WERI-Rb-1 (cell line): Measurements from ENCODE around the gene ROR2.

Source experiments
- DNase-seq: peaks from one replicate; pipeline ENCODE4 v3.0.0-alpha.2; 2020
- H3K27ac ChIP-seq: fragments of 250-450 bp; sonication (Bioruptor Pico); 2 replicates; pipeline ENCODE4 v1.5.1; 2020; ENCODE audit warnings: mild to moderate bottlenecking, moderate library complexity
- H3K27me3 ChIP-seq: fragments of 250-450 bp; sonication (Bioruptor Pico); 2 replicates; pipeline ENCODE4 v1.5.1; 2021; ENCODE audit warnings: mild to moderate bottlenecking, low read depth, moderate library complexity; ENCODE audit not compliant: insufficient read depth, severe bottlenecking
- H3K36me3 ChIP-seq: fragments of 250-450 bp; sonication (Bioruptor Pico); 2 replicates; pipeline ENCODE4 v1.5.1; 2020; ENCODE audit warnings: mild to moderate bottlenecking, moderate library complexity
- H3K4me3 ChIP-seq: 2 replicates; pipeline ENCODE4 v1.5.1; 2011; ENCODE audit warnings: low read depth, mild to moderate bottlenecking, control low read depth, low read length
- H3K9me3 ChIP-seq: fragments of 250-450 bp; sonication (Bioruptor Pico); 2 replicates; pipeline ENCODE4 v1.5.1; 2021; ENCODE audit warnings: mild to moderate bottlenecking, moderate library complexity; ENCODE audit not compliant: severe bottlenecking
- CTCF ChIP-seq: IDR thresholded peaks from 2 replicates; pipeline ENCODE4 v1.5.1; 2011; ENCODE audit warnings: low read depth, mild to moderate bottlenecking, control low read depth, inconsistent platforms, low read length

ROR2 gene

GRCh38 chr9:91824601-91825305 lies 125.3 kb downstream of the ROR2 start:
- no peak overlapping the region for H3K4me3 ChIP-seq
- H3K27ac ChIP-seq = no peak overlapping the region

DNA sequence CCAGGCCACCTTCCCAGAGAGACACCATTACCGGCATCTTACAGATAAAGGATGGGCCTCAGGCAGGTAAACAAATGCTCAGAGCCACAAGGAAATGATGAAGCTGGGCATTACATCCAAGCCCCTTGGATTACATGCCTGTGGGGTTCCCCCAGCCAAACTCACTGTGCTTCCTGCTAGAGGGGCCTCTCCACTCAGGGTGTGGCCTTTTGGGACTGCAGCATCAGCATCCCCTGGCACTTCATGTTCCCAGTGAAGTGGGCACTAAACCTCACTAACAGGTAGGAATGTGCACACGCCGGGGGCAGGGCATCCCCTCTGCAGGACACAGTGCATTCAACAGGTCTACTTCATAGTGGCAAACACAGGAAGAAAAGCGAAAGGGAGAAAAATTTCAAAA lies 125.9 kb downstream of the ROR2 start:
- Histone ChIP-seq H3K36me3 (no peaks in the 10 kb centered on the region), H3K9me3 (no peaks in the 10 kb centered on the region), H3K4me3 (no peak overlapping the region), H3K27ac (no peak overlapping the region), H3K27me3 (no peaks in the 10 kb centered on the region)
- no peak for TF ChIP-seq CTCF
- DNase-seq = no peak

More at GRCh38 chr9:91824601-91825305, 125.3 kb downstream of the ROR2 start:
- no peak for TF ChIP-seq CTCF
- Histone ChIP-seq H3K27me3 (no peaks in the 10 kb centered on the region), H3K36me3 (no peaks in the 10 kb centered on the region), H3K9me3 (no peaks in the 10 kb centered on the region)
- no peak for DNase-seq

DNA sequence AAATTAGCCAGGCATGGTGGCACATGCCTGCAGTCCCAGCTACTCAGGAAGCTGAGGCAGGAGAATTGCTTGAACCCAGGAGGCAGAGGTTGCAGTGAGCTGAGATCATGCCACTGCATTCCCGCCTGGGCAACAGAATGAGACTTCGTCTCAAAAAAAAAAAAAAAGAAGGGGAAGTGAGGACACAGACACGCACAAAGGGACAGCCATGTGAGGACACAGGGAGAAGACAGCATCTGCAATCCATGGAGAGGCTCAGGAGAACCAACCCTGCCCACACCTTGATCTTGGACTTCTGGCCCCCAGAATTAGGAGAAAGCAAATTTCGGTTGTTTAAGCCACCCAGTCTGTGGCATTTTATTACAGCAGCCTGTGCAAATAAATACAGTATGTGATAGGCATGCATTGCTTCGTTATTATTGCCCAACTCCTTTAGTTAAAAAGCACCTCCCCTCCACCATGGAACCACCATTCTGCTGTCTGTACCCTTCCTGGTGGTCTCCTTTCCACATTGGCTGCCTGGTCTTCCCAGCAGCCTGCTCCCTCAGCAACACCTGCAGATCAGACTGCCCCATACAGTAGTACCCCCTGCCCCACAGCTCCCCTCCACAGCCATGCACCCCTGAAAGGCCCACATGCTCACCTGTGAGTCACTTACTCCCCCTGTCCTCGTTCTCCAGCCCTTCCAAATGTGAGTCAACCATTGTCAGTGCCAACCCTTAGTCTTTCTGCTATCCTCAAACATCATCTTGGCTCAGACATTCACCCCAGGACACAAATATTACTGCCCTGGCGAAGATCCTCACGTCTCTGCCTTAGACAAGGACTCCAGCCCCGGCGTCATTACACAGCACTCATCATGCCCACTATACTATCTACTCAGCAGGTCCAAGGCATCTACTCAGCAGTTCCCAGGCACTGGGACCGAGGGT lies 128.8 kb downstream of the ROR2 start:
- no peak for DNase-seq
- Histone ChIP-seq H3K4me3 (no peak overlapping the region), H3K36me3 (no peaks in the 10 kb centered on the region), H3K9me3 (no peaks in the 10 kb centered on the region), H3K27ac (no peak overlapping the region), H3K27me3 (no peaks in the 10 kb centered on the region)
- TF ChIP-seq CTCF = no peak

GRCh38 chr9:91820126-91820750 lies 129.8 kb downstream of the ROR2 start:
- DNase-seq = no peak
- Histone ChIP-seq H3K4me3 (no peak overlapping the region), H3K9me3 (no peaks in the 10 kb centered on the region), H3K27ac (no peak overlapping the region), H3K27me3 (no peaks in the 10 kb centered on the region), H3K36me3 (no peaks in the 10 kb centered on the region)
- no peak for TF ChIP-seq CTCF

DNA sequence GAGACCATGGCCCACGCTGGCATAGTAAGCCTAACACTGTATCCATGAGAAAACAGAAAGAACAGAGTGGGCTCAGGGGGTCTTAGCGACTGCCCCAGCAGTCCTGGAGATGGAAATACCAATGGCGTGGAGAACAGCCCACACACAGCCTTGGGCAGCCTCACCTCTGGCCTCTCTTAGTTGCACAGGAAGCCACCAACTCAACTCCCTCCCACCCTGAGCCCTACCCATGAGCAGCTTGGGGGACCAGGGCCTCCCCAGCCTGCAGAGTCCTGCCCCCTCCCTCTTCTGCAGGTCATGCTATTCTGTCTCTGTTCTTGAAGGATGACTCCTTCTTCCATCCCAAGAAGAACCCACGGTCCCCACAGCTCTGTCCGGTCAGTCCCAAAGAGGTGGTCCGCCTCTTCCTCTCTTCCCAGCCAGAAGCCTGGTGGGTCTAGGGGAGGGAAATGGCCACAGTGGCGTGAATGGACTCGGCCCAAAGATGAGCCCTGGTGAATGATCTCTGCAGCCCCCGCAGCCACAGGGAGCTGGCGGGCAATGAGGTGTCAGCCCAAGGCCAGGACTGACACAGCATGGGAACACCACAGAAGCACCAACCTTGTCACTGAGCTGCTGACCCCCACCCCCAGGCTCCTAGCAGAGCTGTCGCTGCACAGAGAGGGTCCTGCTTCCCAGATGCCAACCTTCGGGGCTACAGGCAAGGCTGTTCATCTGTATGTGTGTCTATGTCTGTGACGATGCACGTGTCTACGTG lies 131.2 kb downstream of the ROR2 start:
- DNase-seq = no peak
- H3K9me3 ChIP-seq = no peaks in the 10 kb centered on the region
- no peak for TF ChIP-seq CTCF
- H3K36me3 ChIP-seq = no peaks in the 10 kb centered on the region
- no peak overlapping the region for H3K27ac ChIP-seq
- no peaks in the 10 kb centered on the region for H3K27me3 ChIP-seq
- H3K4me3 ChIP-seq = no peak overlapping the region
